ENCODE data around the gene ZNF558.

GRCh38 chr19:8811315-8812172, 20.6 kb downstream of the ZNF558 start:
- no peak for TF ChIP-seq CTCF (IDR thresholded peaks at IDR 0.05)
- no peak for TF ChIP-seq EP300 (IDR thresholded peaks at IDR 0.05)
- no peak for TF ChIP-seq POLR2A (IDR thresholded peaks at IDR 0.05)

Data from stomach (tissue), 4 donors.